Measurements from ENCODE around the gene POU2F3. TPM values are rescaled to one million over a fixed set of nuclear protein-coding genes. Genes with fewer than 3 reads are reported as not detected.

Gene POU2F3
- total RNA-seq, 2 donors from 2014 or later = 1.5 to 6.1 TPM

- Histone ChIP-seq H3K27ac (peak overlapping the region; percentile 66 to 71), H3K9me3 (no peaks in the 10 kb centered on the region), H3K4me3 (peak overlapping the region; percentile 58 to 62), H3K4me1 (replicated peaks) (peaks cover 3% of the 10 kb centered on the region), H3K36me3 (no peaks in the 10 kb centered on the region), H3K27me3 (replicated peaks; ENCODE audit: insufficient read depth) (no peaks in the 10 kb centered on the region)
- intact Hi-C loops (cut with DNase I) = no loop called here
- no peak for DNase-seq (ENCODE audit: low spot score)
- TF ChIP-seq POLR2AphosphoS5 (IDR thresholded peaks at IDR 0.05) (no peak), CTCF (IDR thresholded peaks at IDR 0.05) (no peak), POLR2A (IDR thresholded peaks at IDR 0.05) (no peak)
- WGBS = 14% methylated on average over 26 of the region's 26 CpGs
Measured at GRCh38 chr11:120209746-120210625, 30.0 kb upstream of the POU2F3 start.

- no peaks in the 10 kb centered on the region for H3K27me3 ChIP-seq (replicated peaks; ENCODE audit: insufficient read depth)
- H3K9me3 ChIP-seq = no peaks in the 10 kb centered on the region
- intact Hi-C loops (cut with DNase I) = no loop called here
- H3K36me3 ChIP-seq = no peaks in the 10 kb centered on the region
- peak within 1 kb of the TSS; percentile 58 to 62 for H3K4me3 ChIP-seq
- H3K4me1 ChIP-seq (replicated peaks) = peaks cover 3% of the 10 kb centered on the region
- peak in 2 of 4 experiments; percentile 41 to 50 for TF ChIP-seq CTCF (IDR thresholded peaks at IDR 0.05)
- peak; percentile 23 for TF ChIP-seq POLR2AphosphoS5 (IDR thresholded peaks at IDR 0.05)
- TF ChIP-seq POLR2A (IDR thresholded peaks at IDR 0.05) = peak; percentile 34
- peak within 1 kb of the TSS; percentile 66 to 71 for H3K27ac ChIP-seq
- under 1% methylated on average over 76 of the region's 108 CpGs for WGBS
- DNase-seq (ENCODE audit: low spot score) = peak; percentile 50
Measured at GRCh38 chr11:120210626-120211521, 29.1 kb upstream of the POU2F3 start, which contains the start of gene OAF. OAF (plus strand) TSS chr11:120211032; CDS start chr11:120211280, 248 bp downstream.

GRCh38 chr11:120211522-120212258 lies 28.2 kb upstream of the POU2F3 start:
- DNase-seq (ENCODE audit: low spot score) = no peak
- no peaks in the 10 kb centered on the region for H3K36me3 ChIP-seq
- WGBS = 25% methylated on average over 14 of the region's 18 CpGs
- no peaks in the 10 kb centered on the region for H3K9me3 ChIP-seq
- peak overlapping the region; percentile 58 to 62 for H3K4me3 ChIP-seq
- peaks cover 3% of the 10 kb centered on the region for H3K4me1 ChIP-seq (replicated peaks)
- TF ChIP-seq CTCF (IDR thresholded peaks at IDR 0.05) = no peak
- no peak for TF ChIP-seq POLR2A (IDR thresholded peaks at IDR 0.05)
- no peak for TF ChIP-seq POLR2AphosphoS5 (IDR thresholded peaks at IDR 0.05)
- peak overlapping the region; percentile 66 to 71 for H3K27ac ChIP-seq
- H3K27me3 ChIP-seq (replicated peaks; ENCODE audit: insufficient read depth) = no peaks in the 10 kb centered on the region
- intact Hi-C loops (cut with DNase I) = no loop called here

- intact Hi-C loops (cut with DNase I) = no loop called here
- peak overlapping the region; percentile 66 to 71 for H3K27ac ChIP-seq
- H3K9me3 ChIP-seq = no peaks in the 10 kb centered on the region
- no peak for DNase-seq (ENCODE audit: low spot score)
- 61% methylated on average over 12 of the region's 13 CpGs for WGBS
- H3K4me1 ChIP-seq (replicated peaks) = peaks cover 3% of the 10 kb centered on the region
- TF ChIP-seq POLR2AphosphoS5 (IDR thresholded peaks at IDR 0.05) (no peak), POLR2A (IDR thresholded peaks at IDR 0.05) (no peak), CTCF (IDR thresholded peaks at IDR 0.05) (no peak)
- H3K36me3 ChIP-seq = no peaks in the 10 kb centered on the region
- no peaks in the 10 kb centered on the region for H3K27me3 ChIP-seq (replicated peaks; ENCODE audit: insufficient read depth)
- H3K4me3 ChIP-seq = peak overlapping the region; percentile 58 to 62
Measured at GRCh38 chr11:120212259-120212878, 27.6 kb upstream of the POU2F3 start.
